HS-5 (cell line): ENCODE results near the gene SORCS2.

Experiments
- DNase-seq: peaks from one replicate; pipeline ENCODE4 v3.0.0-alpha.2; 2012; ENCODE audit warnings: low read depth

The SORCS2 gene

GRCh38 chr4:7637139-7637538, 444.8 kb downstream of the SORCS2 start:
- DNase-seq: no peak

- DNase-seq: no peak
These were observed 445.6 kb downstream of the SORCS2 start for GRCh38 chr4:7637971-7638370.

GRCh38 chr4:7638489-7638888, 446.2 kb downstream of the SORCS2 start:
- no peak for DNase-seq

GRCh38 chr4:7638984-7639789, 446.8 kb downstream of the SORCS2 start:
- no peak for DNase-seq

- DNase-seq: no peak
These were observed 447.8 kb downstream of the SORCS2 start for GRCh38 chr4:7640136-7640535.

- DNase-seq: no peak
These were observed 449.4 kb downstream of the SORCS2 start for GRCh38 chr4:7641712-7642111.

GRCh38 chr4:7642741-7643458, 450.6 kb downstream of the SORCS2 start:
- DNase-seq: no peak

GRCh38 chr4:7645158-7645557, 452.8 kb downstream of the SORCS2 start:
- no peak for DNase-seq

- DNase-seq: no peak
These were observed 453.6 kb downstream of the SORCS2 start for GRCh38 chr4:7645956-7646355.

GRCh38 chr4:7646384-7647061, 454.2 kb downstream of the SORCS2 start:
- DNase-seq: no peak

GRCh38 chr4:7647186-7647585, 454.8 kb downstream of the SORCS2 start:
- no peak for DNase-seq

GRCh38 chr4:7647600-7648543, 455.5 kb downstream of the SORCS2 start:
- DNase-seq: peak; percentile 79

GRCh38 chr4:7648544-7649395, 456.4 kb downstream of the SORCS2 start:
- DNase-seq: no peak

GRCh38 chr4:7649411-7649740, 457.0 kb downstream of the SORCS2 start:
- no peak for DNase-seq

GRCh38 chr4:7649741-7650531, 457.6 kb downstream of the SORCS2 start:
- peak; percentile 99 for DNase-seq

GRCh38 chr4:7650606-7651385, 458.5 kb downstream of the SORCS2 start:
- DNase-seq: no peak

GRCh38 chr4:7651461-7651921, 459.2 kb downstream of the SORCS2 start:
- no peak for DNase-seq

- no peak for DNase-seq
These were observed 459.7 kb downstream of the SORCS2 start for GRCh38 chr4:7652006-7652405.

GRCh38 chr4:7652451-7652881, 460.1 kb downstream of the SORCS2 start:
- DNase-seq: no peak
